Amygdala (tissue), 56 donors: Measurements from ENCODE around the gene POLR1F.
"Not testable (repeated sequence)": the region's sequence is repeated elsewhere in the genome, so short reads cannot be mapped to it uniquely, and the experiment has no call there.

Experiments used
- DNase-seq, 56 donors: peaks; one replicate each; lab custom pipeline; 2025; lab: John Stamatoyannopoulos, UW

POLR1F gene, protein sequence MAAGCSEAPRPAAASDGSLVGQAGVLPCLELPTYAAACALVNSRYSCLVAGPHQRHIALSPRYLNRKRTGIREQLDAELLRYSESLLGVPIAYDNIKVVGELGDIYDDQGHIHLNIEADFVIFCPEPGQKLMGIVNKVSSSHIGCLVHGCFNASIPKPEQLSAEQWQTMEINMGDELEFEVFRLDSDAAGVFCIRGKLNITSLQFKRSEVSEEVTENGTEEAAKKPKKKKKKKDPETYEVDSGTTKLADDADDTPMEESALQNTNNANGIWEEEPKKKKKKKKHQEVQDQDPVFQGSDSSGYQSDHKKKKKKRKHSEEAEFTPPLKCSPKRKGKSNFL

DNA sequence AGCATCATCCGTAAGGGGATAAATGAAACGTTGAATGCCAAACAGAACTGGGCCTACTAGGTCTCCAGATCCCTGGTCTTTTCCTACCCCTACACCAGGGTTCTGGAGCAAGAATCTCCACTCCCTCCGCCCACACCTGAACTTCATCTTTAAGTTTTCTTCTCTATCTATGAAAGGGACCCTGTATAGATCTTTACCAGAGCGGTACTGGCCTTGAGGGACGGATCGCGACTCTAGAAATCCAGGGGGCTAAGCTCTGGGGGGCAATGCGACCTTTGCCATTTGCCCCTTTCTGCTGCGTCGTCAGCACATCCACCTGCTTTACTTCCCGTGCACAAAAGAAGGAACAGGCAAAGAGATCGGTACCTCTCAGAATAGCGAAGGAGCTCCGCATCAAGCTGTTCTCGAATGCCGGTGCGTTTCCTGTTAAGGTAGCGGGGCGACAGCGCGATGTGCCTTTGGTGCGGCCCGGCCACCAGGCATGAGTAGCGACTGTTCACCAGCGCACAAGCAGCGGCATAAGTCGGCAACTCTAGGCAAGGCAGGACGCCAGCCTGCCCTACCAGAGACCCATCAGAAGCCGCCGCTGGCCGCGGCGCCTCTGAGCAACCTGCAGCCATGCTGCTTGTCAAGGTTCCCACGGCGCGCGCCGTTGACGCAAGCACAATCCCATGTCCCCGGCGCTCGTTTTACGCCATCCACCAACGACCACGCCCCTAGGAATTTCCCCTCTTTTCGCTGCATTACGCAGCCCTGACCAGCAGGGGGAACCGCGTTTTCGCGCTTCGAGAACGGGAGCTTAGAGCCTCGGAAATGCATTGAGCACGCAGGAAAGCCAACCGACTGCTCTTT lies at the start of gene POLR1F:
Gene POLR1F, minus strand, starts transcription at position 641 of the 852 bp plus-strand sequence. Its CDS starts 21 bp downstream, at position 620.
- DNase-seq: peak; percentile 41 to 97 (median 90)

DNA sequence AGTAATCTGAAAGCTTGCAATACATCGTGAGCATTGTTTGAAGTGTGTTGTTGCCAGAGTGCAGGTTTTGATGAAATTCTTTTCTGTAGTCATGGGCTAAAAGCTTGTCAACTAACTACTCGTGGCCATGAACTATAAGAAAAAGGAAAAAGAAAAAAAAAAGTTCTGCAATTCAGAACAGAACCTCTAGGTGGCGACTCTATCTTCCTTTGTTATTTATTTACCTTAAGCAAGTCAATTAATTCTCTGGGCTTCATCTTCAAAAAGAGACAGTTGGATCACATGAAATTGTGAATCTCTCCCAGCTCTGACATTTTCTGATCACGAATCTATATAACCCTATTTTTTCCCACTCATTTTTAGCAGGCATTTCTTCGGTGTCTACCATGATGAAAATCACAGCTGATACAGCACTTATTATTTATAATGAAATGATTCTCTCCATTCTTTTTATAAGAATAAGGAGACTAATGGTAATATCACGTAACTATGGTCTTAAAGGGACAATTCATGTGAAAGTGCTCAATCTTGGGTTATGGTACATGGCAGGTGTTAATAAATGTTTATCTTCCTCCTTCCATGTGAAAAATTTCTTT lies 45.8 kb upstream of the POLR1F start:
- DNase-seq: no peak

DNA sequence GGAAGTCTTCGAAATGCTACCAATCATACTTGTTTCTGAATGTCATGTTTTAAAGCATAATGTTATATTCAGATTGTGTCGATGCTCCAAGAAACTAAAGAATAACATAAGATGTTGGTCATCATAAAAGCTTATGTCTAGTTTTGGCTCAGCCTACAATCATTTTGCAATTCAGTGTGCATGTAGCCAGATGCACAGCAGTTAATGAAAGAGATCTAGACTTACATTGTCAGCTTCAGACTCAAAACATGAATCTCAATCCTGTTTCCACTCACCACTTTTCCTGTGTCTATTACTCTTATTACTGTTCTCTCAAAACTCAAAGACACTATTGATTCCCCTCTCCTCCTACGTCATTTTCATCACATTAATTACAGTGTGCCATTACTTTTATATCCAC lies 43.2 kb upstream of the POLR1F start:
- DNase-seq: no peak

DNA sequence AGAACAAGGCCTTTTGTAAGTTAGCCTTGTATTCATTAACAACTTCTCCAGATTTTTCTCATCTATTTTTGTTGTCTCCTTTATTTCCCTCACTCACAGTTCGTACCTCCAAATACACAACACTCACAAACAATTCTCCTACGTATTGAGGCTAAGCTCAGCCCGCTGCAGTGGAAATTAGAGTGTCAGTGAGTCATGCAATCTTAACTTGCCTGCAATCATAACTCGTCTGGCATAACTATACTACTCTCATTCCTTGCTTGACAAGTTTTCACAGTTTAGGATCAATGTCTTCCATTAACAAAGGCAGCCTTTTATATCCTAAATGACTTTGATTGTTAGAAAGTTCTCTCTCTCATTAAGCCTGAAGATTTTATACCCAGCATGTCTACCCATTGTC lies 40.8 kb upstream of the POLR1F start:
- DNase-seq: no peak

DNA sequence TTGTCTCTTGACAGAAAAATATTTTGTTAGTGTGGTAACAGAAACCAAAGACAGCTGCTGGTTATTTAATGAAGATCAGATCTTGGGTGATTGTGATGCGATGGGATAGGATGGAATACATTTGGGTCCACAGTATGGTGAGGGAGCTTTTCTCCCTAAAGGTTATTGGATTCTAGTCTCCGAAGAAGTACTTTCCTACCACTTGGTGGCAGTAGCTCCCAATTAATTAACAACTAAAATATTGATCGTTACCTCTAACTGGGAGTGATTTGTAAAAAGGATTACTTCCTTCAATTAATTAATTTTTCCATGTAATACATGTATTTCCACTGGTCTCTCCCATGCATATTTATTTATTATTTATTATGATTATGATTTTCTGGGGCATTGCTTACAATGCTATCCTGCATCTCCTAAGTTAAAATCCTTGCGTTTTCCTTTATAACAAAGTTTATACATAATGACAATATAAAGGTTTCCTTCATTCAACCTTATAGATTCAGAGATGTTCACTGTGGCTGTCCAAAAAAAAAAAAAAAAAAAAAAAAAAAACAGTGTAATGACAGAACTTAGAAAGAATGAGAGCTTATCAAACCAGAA lies 39.0 kb upstream of the POLR1F start:
- DNase-seq: peak in 1 of 56 donors; percentile 37

DNA sequence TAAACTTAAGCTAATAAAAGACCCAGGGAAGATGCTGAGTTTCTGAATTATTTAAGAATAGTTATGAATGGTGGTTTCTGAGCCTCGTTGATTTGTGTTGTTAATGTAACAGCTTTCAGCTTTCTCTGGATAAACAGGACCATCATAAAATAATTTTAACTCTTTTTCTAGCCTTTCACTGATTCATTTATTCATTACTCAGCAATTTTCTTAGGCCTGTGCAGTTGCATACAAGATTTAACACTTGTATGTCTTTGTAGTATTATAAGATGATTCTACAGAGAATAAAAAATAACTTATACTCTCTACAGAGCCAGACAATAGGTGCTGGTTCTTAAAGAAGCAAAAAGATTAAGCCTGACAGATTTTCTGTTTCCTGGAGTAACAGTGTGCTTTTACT lies 35.2 kb upstream of the POLR1F start:
- DNase-seq: no peak

DNA sequence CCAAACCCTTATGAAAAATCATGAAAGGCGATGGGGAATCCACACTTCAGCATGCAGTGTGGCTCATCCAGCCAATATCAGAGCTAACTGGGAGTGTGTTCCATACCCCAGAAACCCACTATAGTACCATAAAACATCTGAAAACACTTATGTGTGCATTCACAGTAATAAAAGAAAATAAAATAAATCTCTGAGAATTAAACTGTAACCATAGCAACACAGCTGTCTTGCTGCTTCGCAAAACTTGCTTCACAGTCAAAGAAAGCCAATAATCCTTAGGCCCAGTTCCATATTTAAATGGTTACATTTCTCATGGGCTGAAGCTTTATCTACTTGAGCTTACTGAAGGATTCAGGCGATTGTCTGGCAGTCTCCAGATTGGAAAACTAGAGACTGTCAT lies 19.9 kb upstream of the POLR1F start:
- no peak for DNase-seq

DNA sequence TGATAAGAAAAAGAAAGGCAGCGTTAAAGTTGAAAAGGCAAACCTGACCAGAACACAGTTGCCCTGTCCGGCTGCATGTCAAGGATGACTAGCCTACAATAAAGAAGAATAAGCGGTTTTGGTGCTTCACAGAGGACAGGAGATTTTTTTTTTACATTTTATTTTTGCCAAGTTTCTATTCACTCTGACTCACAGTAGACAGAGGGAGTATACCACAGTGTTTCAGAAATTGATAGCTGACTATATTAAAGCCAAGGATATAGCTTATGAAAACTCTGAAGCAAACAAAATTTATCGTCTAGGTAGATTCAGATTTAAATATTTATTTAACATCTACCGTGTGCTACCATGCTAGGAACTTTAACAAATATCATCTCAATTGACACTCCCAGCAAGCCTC lies 16.9 kb upstream of the POLR1F start:
- DNase-seq: no peak

DNA sequence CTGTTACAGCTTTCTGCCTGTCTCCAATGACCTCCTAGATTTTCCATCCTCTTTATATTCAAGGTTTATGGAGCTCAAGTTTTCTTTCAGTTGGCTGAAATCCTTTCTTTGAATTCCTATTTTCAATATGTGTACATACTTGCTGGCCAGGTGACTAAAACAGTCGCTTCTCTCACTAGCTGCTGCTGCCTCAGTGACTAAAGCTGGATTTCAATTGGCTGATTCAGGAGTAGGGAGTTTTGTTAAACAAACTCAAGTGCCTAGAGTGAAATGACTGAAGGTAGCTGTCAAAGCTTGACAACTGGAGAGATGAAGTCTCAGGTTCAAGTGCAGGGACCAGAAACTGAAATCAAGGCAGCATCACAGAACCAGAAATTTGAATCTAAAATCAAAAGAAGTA lies 6.7 kb upstream of the POLR1F start:
- DNase-seq: no peak

DNA sequence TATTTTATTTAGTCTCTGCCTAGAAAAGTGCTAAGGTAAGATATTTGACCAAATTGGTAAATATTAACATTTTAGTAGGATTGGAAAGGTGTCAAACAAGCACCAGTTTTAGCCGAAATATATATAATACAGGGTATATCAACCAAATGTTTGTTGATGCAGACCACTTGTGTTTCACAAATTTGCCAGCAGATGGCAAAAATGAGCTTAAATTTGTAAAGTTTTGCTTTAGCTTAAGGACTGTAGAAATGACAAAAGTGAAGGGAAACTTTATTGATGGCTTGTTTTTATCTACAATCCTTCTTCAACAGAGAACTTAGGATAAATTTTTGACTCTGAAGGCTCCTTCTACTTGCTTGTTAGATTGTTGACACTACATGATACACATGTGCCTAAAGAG lies 4.8 kb upstream of the POLR1F start:
- DNase-seq: peak in 5 of 56 donors; percentile 1 to 72 (median 18)

DNA sequence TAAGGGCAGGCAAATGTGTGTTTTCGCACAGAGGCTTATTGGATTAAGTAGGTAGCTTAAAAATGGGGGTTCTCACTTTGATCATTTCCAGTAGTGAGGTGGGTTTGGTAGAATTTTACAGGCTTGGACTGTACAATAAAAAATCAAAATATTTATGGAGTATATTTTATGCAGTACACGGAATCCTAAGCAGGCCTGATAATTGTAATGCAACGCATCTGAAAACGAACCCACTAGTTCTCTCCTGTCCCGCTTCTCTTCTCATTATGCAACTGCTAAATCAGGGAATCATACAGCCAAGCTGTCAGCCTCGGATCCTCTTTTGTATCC lies 377 bp upstream of the POLR1F start:
- DNase-seq: peak in 3 of 56 donors; percentile 26 to 46 (median 44)

DNA sequence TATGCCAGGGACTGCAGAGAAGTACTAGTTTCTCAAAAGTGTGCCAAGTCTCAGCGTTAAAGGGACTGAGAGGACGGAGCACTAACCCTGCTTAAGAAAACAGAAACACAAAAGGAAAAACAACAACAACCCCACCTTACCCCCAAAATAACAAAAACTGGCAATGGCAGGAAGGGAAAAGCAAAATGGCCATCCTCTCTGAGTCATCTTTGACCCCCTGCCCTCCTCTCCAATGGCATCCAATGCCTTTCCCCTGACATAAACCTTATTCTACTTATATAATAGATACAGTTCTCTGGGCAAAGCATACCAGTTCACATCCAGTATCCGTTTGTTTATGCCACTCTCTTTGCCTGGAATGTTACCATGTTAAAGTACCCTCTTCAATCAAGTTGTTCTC lies 1.6 kb downstream of the POLR1F start:
- no peak for DNase-seq

DNA sequence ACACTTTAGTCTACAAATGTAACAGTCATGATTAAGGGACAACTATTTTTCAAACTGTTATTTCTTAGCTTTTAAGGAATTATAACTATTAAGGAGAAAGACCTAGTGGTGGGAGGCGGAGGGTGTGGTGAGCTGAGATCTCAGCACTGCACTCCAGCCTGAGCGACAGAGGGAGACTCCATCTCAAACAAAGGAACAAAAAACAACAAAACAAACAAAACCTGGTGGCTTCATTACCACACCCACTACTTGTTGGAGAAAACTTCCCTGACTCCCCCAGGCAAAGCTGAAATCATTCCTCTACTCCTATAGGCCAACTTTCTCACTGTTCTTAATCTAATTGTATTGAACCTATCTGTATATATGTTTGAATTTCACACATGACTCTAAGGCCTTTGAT lies 3.2 kb downstream of the POLR1F start:
- no peak for DNase-seq

DNA sequence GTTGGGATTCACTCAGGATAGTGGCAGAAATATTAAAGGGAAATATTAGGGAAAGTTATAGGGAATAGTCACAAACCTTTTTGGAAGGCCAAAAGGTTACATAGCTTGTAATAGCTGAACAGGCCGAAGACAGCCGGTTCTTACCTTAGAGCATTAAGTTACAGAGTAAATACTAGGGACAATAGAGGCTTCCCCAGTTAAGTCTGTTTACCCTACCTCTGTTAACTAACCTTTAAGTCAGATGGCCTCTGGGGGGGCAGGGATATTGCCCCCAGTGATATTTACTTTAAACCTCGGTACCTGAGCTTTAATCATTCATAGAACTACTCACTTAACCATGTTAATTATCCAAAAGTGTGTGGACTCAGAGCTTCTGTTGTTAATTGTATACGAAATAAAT lies 7.4 kb downstream of the POLR1F start:
- no peak for DNase-seq

DNA sequence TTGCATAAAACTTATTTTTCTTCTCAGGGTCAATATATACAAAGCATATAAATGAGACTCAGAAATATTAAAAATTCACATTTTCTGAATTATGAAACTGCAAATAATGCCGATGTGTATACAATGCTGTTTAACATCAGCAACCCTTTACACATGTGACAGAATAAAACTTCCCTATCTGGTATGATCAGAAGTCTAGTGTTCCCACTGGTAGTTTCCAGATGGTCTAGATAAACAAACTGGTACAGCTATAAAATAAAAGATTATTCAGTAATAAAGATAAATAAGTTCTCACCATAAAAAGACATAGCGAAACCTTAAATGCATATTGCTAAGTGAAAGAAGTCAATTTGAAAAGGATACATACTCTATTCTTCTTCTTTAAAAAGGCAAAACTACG lies 7.9 kb downstream of the POLR1F start:
- DNase-seq: no peak

DNA sequence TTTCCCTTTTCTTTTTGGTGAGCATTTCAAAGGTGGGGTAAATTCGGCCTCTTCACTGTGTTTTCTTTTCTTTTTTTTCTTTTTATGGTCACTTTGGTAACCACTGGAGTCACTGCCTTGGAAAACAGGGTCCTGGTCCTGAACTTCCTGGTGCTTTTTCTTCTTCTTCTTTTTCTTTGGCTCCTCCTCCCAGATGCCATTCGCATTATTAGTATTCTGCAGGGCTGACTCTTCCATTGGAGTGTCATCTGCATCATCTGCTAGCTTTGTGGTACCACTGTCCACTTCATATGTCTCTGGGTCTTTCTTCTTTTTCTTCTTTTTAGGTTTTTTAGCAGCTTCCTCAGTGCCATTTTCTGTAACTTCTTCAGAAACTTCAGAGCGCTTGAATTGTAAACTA lies 10.5 kb downstream of the POLR1F start:
- DNase-seq: no peak

DNA sequence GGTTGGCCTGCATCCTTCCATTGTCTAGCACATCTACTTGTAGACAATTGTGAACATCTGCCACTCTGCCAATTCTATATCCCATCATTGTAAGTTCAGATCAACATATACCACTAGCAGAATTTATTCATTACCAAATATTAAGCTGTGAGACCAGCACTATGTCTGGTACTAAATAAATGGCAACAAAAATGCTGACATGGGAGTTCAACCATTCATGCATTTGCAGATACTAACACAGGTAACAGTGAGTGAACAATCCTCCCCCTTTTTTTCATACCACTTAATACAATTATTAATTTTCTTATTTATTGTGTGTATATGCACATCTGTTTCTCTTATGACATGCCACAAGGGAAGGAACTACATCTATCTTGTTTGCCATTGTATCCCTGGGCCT lies 11.9 kb downstream of the POLR1F start:
- DNase-seq: no peak

DNA sequence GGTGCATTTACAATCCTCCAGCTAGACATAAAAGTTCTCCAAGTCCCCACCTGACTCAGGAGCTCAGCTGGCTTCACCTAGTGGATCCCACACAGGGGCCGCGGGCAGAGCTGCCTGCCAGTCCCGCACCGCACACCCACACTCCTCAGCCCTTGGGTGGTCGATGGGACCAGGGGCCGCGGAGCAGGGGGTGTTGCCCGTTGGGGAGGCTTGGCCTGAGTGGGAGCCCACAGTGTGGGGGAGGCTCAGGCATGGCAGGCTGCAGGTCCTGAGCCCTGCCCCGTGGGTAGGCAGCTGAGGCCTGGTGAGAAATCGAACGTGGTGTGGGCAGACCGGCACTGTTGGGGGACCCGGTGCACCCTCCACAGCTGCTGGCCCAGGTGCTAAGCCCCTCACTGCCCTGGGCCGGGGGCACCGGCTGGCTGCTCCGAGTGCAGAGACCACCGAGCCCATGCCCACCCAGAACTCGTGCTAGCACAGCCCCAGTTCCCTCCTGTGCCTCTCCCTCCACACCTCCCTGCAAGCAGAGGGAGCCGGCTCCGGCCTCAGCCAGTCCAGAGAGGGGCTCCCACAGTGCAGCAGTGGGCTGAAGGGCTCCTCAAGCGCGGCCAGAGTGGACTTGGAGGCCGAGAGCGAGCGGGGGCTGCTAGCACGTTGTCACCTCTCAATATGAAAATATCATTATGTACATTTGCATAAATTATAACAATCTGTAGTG lies 16.6 kb downstream of the POLR1F start:
- no peak for DNase-seq

DNA sequence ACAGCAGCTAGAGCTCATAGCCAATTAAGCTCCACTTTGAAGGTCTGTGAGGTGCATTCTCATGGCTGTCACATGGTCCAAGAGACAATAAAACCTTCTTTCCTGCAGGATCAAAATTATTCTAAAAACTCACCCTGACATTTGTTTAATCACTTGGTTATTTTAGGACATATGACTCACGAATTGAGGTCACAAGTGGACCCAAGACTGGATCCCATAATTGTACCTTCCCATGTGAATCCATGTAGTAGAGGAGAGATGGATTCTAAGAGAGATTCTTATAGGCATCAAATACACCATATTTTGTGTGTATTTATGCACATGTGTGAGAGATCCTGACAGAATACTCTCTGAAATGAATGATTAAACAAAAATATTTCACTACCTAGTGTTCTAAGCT lies 18.1 kb downstream of the POLR1F start:
- DNase-seq: no peak

DNA sequence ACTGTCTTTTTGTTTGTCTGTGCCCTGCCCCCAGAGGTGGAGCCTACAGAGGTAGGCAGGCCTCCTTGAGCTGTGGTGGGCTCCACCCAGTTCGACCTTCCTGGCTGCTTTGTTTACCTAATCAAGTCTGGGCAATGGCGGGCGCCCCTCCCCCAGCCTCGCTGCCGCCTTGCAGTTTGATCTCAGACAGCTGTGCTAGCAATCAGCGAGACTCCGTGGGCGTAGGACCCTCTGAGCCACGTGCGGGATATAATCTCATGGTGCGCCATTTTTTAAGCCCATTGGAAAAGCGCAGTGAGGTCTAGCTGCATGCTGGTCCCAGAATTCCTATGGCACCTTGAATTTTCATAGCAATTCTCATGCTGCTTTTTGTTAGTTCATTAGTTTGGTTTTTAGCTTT lies 19.7 kb downstream of the POLR1F start:
- DNase-seq: not testable (repeated sequence)

DNA sequence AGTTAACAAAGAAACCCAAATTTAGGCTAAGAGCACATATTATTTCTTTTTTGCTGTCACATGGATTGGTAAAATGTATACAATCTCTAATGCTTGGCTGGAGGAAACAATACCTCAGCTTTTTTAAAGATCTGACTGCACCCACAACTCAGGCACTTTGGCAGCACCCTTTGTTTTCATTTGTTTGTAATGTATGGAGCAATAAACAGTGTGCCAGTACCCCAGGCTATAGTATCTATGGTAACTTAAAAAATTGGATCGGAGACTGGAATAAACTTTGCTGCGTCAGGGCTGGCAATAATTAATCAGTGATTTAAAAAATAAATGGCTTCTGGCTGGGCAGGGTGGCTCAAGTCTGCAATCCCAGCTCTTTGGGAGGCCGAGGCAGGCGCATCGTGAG lies 27.2 kb downstream of the POLR1F start:
- no peak for DNase-seq
